Testis (tissue), 3 donors: ENCODE data around the gene GPX7. TPM values are rescaled to one million over a fixed set of nuclear protein-coding genes. Genes with fewer than 3 reads are reported as not detected.

ENCODE experiments used
- DNase-seq: peaks from one replicate; pipeline ENCODE4 v3.0.0-alpha.2; 2019
- H3K27ac ChIP-seq, 2 donors: fragments of 200-600 bp; sonication (generic); one replicate each; pipeline ENCODE4 v1.5.1; 2019
- H3K27me3 ChIP-seq: fragments of 200-600 bp; sonication (generic); one replicate; pipeline ENCODE4 v1.5.1; 2019
- H3K36me3 ChIP-seq: fragments of 200-600 bp; sonication (generic); one replicate; pipeline ENCODE4 v1.5.1; 2017; ENCODE audit warnings: low read depth; ENCODE audit errors: missing control alignments
- H3K4me1 ChIP-seq: fragments of 200-600 bp; sonication (generic); one replicate; pipeline ENCODE4 v1.5.1; 2019
- H3K4me3 ChIP-seq, 2 donors: fragments of 200-600 bp; sonication (generic); one replicate each; pipeline ENCODE4 v1.5.1; 2017 to 2019
- H3K9me3 ChIP-seq: fragments of 200-600 bp; sonication (generic); one replicate; pipeline ENCODE4 v1.5.1; 2017
- CTCF ChIP-seq, 3 experiments: fragments of 450-650 bp in 2 of 3; fragments of 200-600 bp in 1 of 3; sonication (generic) in 1 of 3; IDR thresholded peaks; one replicate each; pipeline ENCODE4 v1.5.1; 2016 to 2019; ENCODE audit warnings: antibody characterized with exemption in 3 of 3, mild to moderate bottlenecking in 2 of 3, moderate library complexity in 1 of 3
- POLR2A ChIP-seq: fragments of 450-650 bp; IDR thresholded peaks from one replicate; pipeline ENCODE4 v1.6.1; 2017; ENCODE audit warnings: antibody characterized with exemption, mild to moderate bottlenecking, moderate library complexity
- whole genome bisulfite sequencing, 2 donors: methylation state at CpG; one replicate each; pipeline ENCODE4 v1.1.5; 2018; 5-methylcytosine and 5-hydroxymethylcytosine counted together
- intact Hi-C: fragments of 100-400 bp; cut with DNase I; formaldehyde crosslinking; loops from one replicate; pipeline ENCODE4 v1.15.1; 2023; ENCODE audit warnings: low total_unique reads
- polyA plus RNA-seq: library from polyadenylated mRNA; stranded (reverse); fragments of 350-450 nt; fragmentation: Illumina TruSeq; extraction: RNeasy Lipid Tissue Mini Kit (QIAGEN cat#74804); gene quantifications from one replicate; pipeline ENCODE4 v1.2.3, GENCODE V29; 2014; ENCODE audit warnings: low read depth, low replicate concordance; ENCODE audit not compliant: insufficient read depth
- total RNA-seq, 2 donors: library from RNA; depleted of rRNA; stranded (reverse); fragments of >200 nt; gene quantifications; one replicate each; pipeline ENCODE4 v1.2.3, GENCODE V29; 2016

Gene GPX7
- total and polyA plus RNA-seq, 3 donors from 2014 or later = 14.5 to 26.6 (median 23.2) TPM

DNA sequence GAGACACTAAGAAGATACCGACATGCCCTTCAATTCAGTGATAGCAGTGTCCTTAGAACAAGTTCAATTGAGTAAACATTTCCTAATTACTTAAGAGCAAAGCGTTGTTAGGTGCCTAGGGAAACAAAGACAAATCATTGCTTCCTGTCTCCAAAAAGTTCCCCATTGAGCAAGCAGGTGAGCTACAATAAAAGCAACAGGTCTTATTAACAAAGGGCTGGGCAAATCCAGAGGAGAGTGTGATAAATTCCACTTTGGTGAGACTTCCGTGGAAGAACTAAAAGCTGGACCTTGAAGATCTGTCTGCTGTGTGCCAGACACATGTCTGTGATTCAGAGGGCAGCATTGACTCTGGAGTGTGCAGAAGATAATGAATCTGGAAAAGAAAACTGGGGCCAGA is 47.4 kb upstream of the GPX7 start:
- no peaks in the 10 kb centered on the region for H3K9me3 ChIP-seq
- intact Hi-C loops = no loop called here
- 26 to 27% methylated on average over 3 of the region's 3 CpGs for whole genome bisulfite sequencing, 2 donors
- no peak for TF ChIP-seq POLR2A
- TF ChIP-seq CTCF (IDR thresholded peaks at IDR 0.05) = no peak
- no peaks in the 10 kb centered on the region for H3K27me3 ChIP-seq
- no peak overlapping the region for H3K4me3 ChIP-seq
- H3K4me1 ChIP-seq = peaks cover 15% of the 10 kb centered on the region
- no peaks in the 10 kb centered on the region for H3K36me3 ChIP-seq
- DNase-seq = no peak
- H3K27ac ChIP-seq = no peak overlapping the region

GRCh38 chr1:52556641-52557360 is 45.4 kb upstream of the GPX7 start:
- H3K4me3 ChIP-seq = no peak overlapping the region
- no peaks in the 10 kb centered on the region for H3K9me3 ChIP-seq
- no peak for TF ChIP-seq CTCF (IDR thresholded peaks at IDR 0.05)
- TF ChIP-seq POLR2A = no peak
- WGBS, 2 donors = 87 to 89% methylated on average over 4 of the region's 4 CpGs
- H3K27me3 ChIP-seq = no peaks in the 10 kb centered on the region
- H3K36me3 ChIP-seq = no peaks in the 10 kb centered on the region
- no peak overlapping the region for H3K27ac ChIP-seq
- H3K4me1 ChIP-seq = no peaks in the 10 kb centered on the region
- DNase-seq = no peak
- intact Hi-C loops = no loop called here

DNA sequence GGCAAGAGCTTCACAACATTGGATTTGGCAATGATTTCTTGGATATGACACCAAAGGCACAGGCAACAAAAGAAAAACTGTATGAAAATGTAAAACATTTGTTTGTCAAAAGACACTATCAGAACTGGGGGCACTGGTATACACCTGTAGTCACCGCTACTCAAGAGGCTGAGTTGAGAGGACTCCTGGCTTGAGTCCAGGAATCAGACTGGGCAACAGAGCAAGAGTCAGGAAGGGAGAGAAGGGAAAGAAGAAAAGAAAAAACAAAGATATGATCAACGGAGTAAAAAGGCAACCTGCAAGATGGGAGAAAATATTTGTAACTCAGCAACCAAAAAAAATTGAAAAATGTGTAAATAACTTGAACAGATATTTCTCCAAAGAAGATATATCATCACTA is 43.2 kb upstream of the GPX7 start:
- TF ChIP-seq POLR2A (no peak), CTCF (IDR thresholded peaks at IDR 0.05) (no peak)
- intact Hi-C loops = no loop called here
- 84 to 89% methylated on average over 2 of the region's 2 CpGs for WGBS, 2 donors
- H3K27me3 ChIP-seq = no peaks in the 10 kb centered on the region
- H3K9me3 ChIP-seq = no peaks in the 10 kb centered on the region
- H3K27ac ChIP-seq = no peak overlapping the region
- no peaks in the 10 kb centered on the region for H3K36me3 ChIP-seq
- no peak overlapping the region for H3K4me3 ChIP-seq
- no peaks in the 10 kb centered on the region for H3K4me1 ChIP-seq
- no peak for DNase-seq

- TF ChIP-seq CTCF (IDR thresholded peaks at IDR 0.05) (no peak), POLR2A (no peak)
- no peaks in the 10 kb centered on the region for H3K36me3 ChIP-seq
- no peak for DNase-seq
- no peaks in the 10 kb centered on the region for H3K4me1 ChIP-seq
- WGBS, 2 donors = 92 to 96% methylated on average over 2 of the region's 2 CpGs
- H3K9me3 ChIP-seq = no peaks in the 10 kb centered on the region
- intact Hi-C loops = no loop called here
- no peak overlapping the region for H3K4me3 ChIP-seq
- no peaks in the 10 kb centered on the region for H3K27me3 ChIP-seq
- H3K27ac ChIP-seq = no peak overlapping the region
These were observed 42.3 kb upstream of the GPX7 start for GRCh38 chr1:52559875-52560274.

GRCh38 chr1:52562766-52563165 is 39.4 kb upstream of the GPX7 start:
- intact Hi-C loops = no loop called here

More at GRCh38 chr1:52562766-52563165, 39.4 kb upstream of the GPX7 start:
- H3K9me3 ChIP-seq = no peaks in the 10 kb centered on the region
- no peak for TF ChIP-seq CTCF (IDR thresholded peaks at IDR 0.05)
- TF ChIP-seq POLR2A = no peak
- no peaks in the 10 kb centered on the region for H3K36me3 ChIP-seq
- no peak overlapping the region for H3K4me3 ChIP-seq
- no peaks in the 10 kb centered on the region for H3K27me3 ChIP-seq
- WGBS, 2 donors = 92 to 93% methylated on average over 3 of the region's 3 CpGs
- H3K4me1 ChIP-seq = peaks cover under 1% of the 10 kb centered on the region
- no peak for DNase-seq
- no peak overlapping the region for H3K27ac ChIP-seq
